T-cell (primary cell): ENCODE data around the gene PDZD7. TPM values are rescaled to one million over a fixed set of nuclear protein-coding genes. Genes with fewer than 3 reads are reported as not detected.

Source experiments
- ATAC-seq, 4 experiments: fragments of 200-7000 bp in 3 of 4; fragments of 150-1000 bp in 1 of 4; cut with Tn5 transposase; replicated peaks in 1 of 4; 1 replicate in 3 of 4; 2 replicates in 1 of 4; pipeline ENCODE4 v1.10.0; 2021; ENCODE audit warnings: moderate library complexity in 3 of 4, mild to moderate bottlenecking in 2 of 4, moderate number of reproducible peaks in 1 of 4
- CTCF ChIA-PET, 2 donors: fragments of 300-600 bp; sonication (Branson Sonifier 250); formaldehyde crosslinking; loops; one replicate each; lab custom pipeline; 2022; ENCODE audit warnings: antibody characterized with exemption in 2 of 2; lab: Charles Lee
- POLR2A ChIA-PET, 2 donors: fragments of 300-600 bp; sonication (Branson Sonifier 250); formaldehyde crosslinking; loops; one replicate each; lab custom pipeline; 2022; ENCODE audit warnings: antibody characterized with exemption in 2 of 2; lab: Charles Lee
- DNase-seq, 35 experiments: peaks; one replicate each; pipeline versions ENCODE4 v3.0.0 to v3.0.0-alpha.2; 2013 to 2023
- H3K27ac ChIP-seq: one replicate; pipeline ENCODE4 v1.5.1; 2013; ENCODE audit warnings: low read length
- H3K27me3 ChIP-seq, 2 experiments: replicated peaks in 1 of 2; 1 replicate in 1 of 2; 2 replicates in 1 of 2; pipeline versions ENCODE4 v1.6.1 to v1.7.0; 2013; ENCODE audit warnings: low read length in 1 of 2, mixed read lengths in 1 of 2; ENCODE audit not compliant: control insufficient read depth in 2 of 2, insufficient read depth in 2 of 2; ENCODE audit errors: extremely low read depth in 1 of 2
- H3K36me3 ChIP-seq, 2 donors: 1 replicate in 1 of 2; 2 replicates in 1 of 2; pipeline versions ENCODE4 v1.6.1 to v1.7.0; 2013; ENCODE audit warnings: low read length in 1 of 2; ENCODE audit not compliant: control insufficient read depth in 2 of 2, insufficient read depth in 1 of 2; ENCODE audit errors: extremely low read depth in 1 of 2
- H3K4me1 ChIP-seq, 2 experiments: 1 replicate in 1 of 2; 2 replicates in 1 of 2; pipeline versions ENCODE4 v1.6.1 to v1.7.0; 2013; ENCODE audit warnings: low read length in 2 of 2, mixed read lengths in 1 of 2; ENCODE audit not compliant: insufficient read depth in 2 of 2, control insufficient read depth in 1 of 2; ENCODE audit errors: extremely low read depth in 1 of 2
- H3K4me3 ChIP-seq, 2 donors: 1 replicate in 1 of 2; 2 replicates in 1 of 2; pipeline versions ENCODE4 v1.5.1 to v1.7.0; 2013; ENCODE audit warnings: mild to moderate bottlenecking in 2 of 2, low read length in 1 of 2, moderate library complexity in 1 of 2; ENCODE audit not compliant: control insufficient read depth in 1 of 2; ENCODE audit errors: extremely low read depth in 1 of 2
- H3K9me3 ChIP-seq: 2 replicates; pipeline ENCODE4 v1.7.0; 2013
- H3K27ac Mint-ChIP-seq, 2 donors: one replicate each; pipeline ENCODE4 v1.8.0; 2020 to 2021; ENCODE audit warnings: mild to moderate bottlenecking in 2 of 2, mixed read lengths in 2 of 2
- H3K27me3 Mint-ChIP-seq, 2 donors: one replicate each; pipeline ENCODE4 v1.8.0; 2021 to 2022; ENCODE audit warnings: mixed read lengths in 2 of 2
- H3K36me3 Mint-ChIP-seq: one replicate; pipeline ENCODE4 v1.8.0; 2021; ENCODE audit warnings: mixed read lengths
- H3K4me1 Mint-ChIP-seq, 3 donors: one replicate each; pipeline ENCODE4 v1.8.0; 2020 to 2022; ENCODE audit warnings: mixed read lengths in 3 of 3, mild to moderate bottlenecking in 1 of 3
- H3K4me3 Mint-ChIP-seq, 3 donors: one replicate each; pipeline ENCODE4 v1.8.0; 2020 to 2022; ENCODE audit warnings: mild to moderate bottlenecking in 3 of 3, mixed read lengths in 3 of 3, moderate library complexity in 3 of 3
- H3K9me3 Mint-ChIP-seq, 3 donors: one replicate each; pipeline ENCODE4 v1.8.0; 2020 to 2022; ENCODE audit warnings: mixed read lengths in 3 of 3
- WGBS: methylation state at CpG from one replicate; pipeline ENCODE4 v1.1.5; 2013; ENCODE audit warnings: missing lambda C conversion rate; ENCODE audit not compliant: insufficient coverage; 5-methylcytosine and 5-hydroxymethylcytosine counted together
- total RNA-seq, 35 experiments: library from RNA in 6 of 35; stranded (reverse) in 6 of 35; fragments of 120-200 nt in 1 of 35; gene quantifications; one replicate each; pipeline versions ENCODE4 v1.2.1 to v1.2.4 and lab custom pipeline; 2013 to 2026

Gene PDZD7
- total RNA-seq, result 1 to 10 TPM; 1.7 to 2.7 (median 2.3) TPM
- 1.6 TPM for total RNA-seq (2013)
- total RNA-seq (lab: John Stamatoyannopoulos, UW), result 0.08 to 3.1 (median 1.6) reads per million in 29 experiments

- Mint-ChIP-seq H3K27ac (peak within 1 kb of the TSS; percentile 94 to 96), H3K4me3 (peak within 1 kb of the TSS; percentile 84 to 92 (median 91)), H3K4me1 (peaks cover 17 to 26% (median 20%) of the 10 kb centered on the region in 3 donors), H3K27me3 (no peaks in the 10 kb centered on the region), H3K9me3 (no peaks in the 10 kb centered on the region), H3K36me3 (peaks cover 15% of the 10 kb centered on the region)
- peaks cover 0 to 19% of the 10 kb centered on the region in 2 donors for H3K36me3 ChIP-seq
- CTCF ChIA-PET, result interaction anchor here (0.5 to 2.5 kb wide), 18 partner anchors 10 to 812 kb away, joined by 3 to 25 read pairs (median 6); partner anchors contain the start of genes HIF1AN (in 1 of the 2), KAZALD1 (in 1 of the 2), MRPL43 (in 1 of the 2) and TWNK (in 1 of the 2)
- ATAC-seq, result peak; percentile 83 to 91 (median 88)
- H3K9me3 ChIP-seq, result no peaks in the 10 kb centered on the region
- DNase-seq, result peak; percentile 88 to 98 (median 96)
- POLR2A ChIA-PET, result interaction anchor here (0.6 to 1.5 kb wide), 5 partner anchors 11 to 411 kb away, joined by 3 to 9 read pairs (median 3); partner anchors contain the start of gene SLF2 (in 1 of the 2)
- peaks cover 0 to 11% of the 10 kb centered on the region in 2 experiments for H3K27me3 ChIP-seq
- peak within 1 kb of the TSS; percentile 93 for H3K27ac ChIP-seq
- WGBS, result 0% methylated on average over 28 of the region's 38 CpGs
- peak within 1 kb of the TSS; percentile 73 to 85 for H3K4me3 ChIP-seq
- H3K4me1 ChIP-seq, result peaks cover 7 to 27% of the 10 kb centered on the region in 2 experiments
These were observed at the start of gene PDZD7, which contains the start of gene SFXN3 for GRCh38 chr10:101031128-101031795. PDZD7 (minus strand) TSS chr10:101031129; CDS start chr10:101030219, 910 bp downstream. SFXN3 (plus strand) TSS chr10:101031234; CDS start chr10:101034695, 3,461 bp downstream.

- ChIA-PET POLR2A (no interaction called here), CTCF (interaction anchor here in 1 of 2 donors (0.5 kb wide), 1 partner anchor 22 kb away, joined by 3 read pairs; no protein-coding TSS in a partner anchor)
- H3K36me3 Mint-ChIP-seq, result no peaks in the 10 kb centered on the region
- H3K27ac Mint-ChIP-seq, result no peak overlapping the region
- Histone ChIP-seq H3K9me3 (no peaks in the 10 kb centered on the region), H3K4me3 (no peak overlapping the region), H3K36me3 (no peaks in the 10 kb centered on the region), H3K27me3 (peaks cover 13 to 51% of the 10 kb centered on the region in 2 experiments), H3K4me1 (no peaks in the 10 kb centered on the region), H3K27ac (no peak overlapping the region)
- DNase-seq (no peak), ATAC-seq (no peak)
- H3K27me3 Mint-ChIP-seq, result peaks cover 55 to 66% of the 10 kb centered on the region in 2 donors
- H3K4me3 Mint-ChIP-seq, result no peak overlapping the region
- 100% methylated on average over 1 of the region's 1 CpG for WGBS
- no peaks in the 10 kb centered on the region for H3K9me3 Mint-ChIP-seq
- no peaks in the 10 kb centered on the region for H3K4me1 Mint-ChIP-seq
These were observed 48.9 kb upstream of the PDZD7 start for GRCh38 chr10:101079874-101080273.

GRCh38 chr10:101076630-101077029 is 45.7 kb upstream of the PDZD7 start:
- peaks cover 19 to 70% of the 10 kb centered on the region in 2 experiments for H3K27me3 ChIP-seq
- POLR2A ChIA-PET, result interaction anchor here in 1 of 2 donors (0.7 kb wide), 1 partner anchor 70 kb away, joined by 5 read pairs; no protein-coding TSS in a partner anchor
- H3K36me3 ChIP-seq, result no peaks in the 10 kb centered on the region
- no peaks in the 10 kb centered on the region for H3K36me3 Mint-ChIP-seq
- no peaks in the 10 kb centered on the region for H3K9me3 ChIP-seq
- CTCF ChIA-PET, result no interaction called here
- H3K27ac Mint-ChIP-seq, result no peak overlapping the region
- H3K4me1 Mint-ChIP-seq, result peaks cover 0 to under 1% (median 0%) of the 10 kb centered on the region in 3 donors
- WGBS, result 100% methylated on average over 2 of the region's 5 CpGs
- H3K27me3 Mint-ChIP-seq, result peaks cover 55 to 73% of the 10 kb centered on the region in 2 donors
- H3K4me3 Mint-ChIP-seq, result no peak overlapping the region
- no peaks in the 10 kb centered on the region for H3K4me1 ChIP-seq
- H3K27ac ChIP-seq, result no peak overlapping the region
- no peak for DNase-seq
- no peaks in the 10 kb centered on the region for H3K9me3 Mint-ChIP-seq
- no peak for ATAC-seq
- no peak overlapping the region for H3K4me3 ChIP-seq

- Histone ChIP-seq H3K4me1 (no peaks in the 10 kb centered on the region), H3K36me3 (no peaks in the 10 kb centered on the region), H3K4me3 (no peak overlapping the region), H3K9me3 (no peaks in the 10 kb centered on the region), H3K27ac (no peak overlapping the region), H3K27me3 (peaks cover 20 to 65% of the 10 kb centered on the region in 2 experiments)
- Mint-ChIP-seq H3K4me1 (peaks cover 0 to 3% (median 0%) of the 10 kb centered on the region in 3 donors), H3K27ac (no peak overlapping the region), H3K36me3 (no peaks in the 10 kb centered on the region), H3K9me3 (no peaks in the 10 kb centered on the region), H3K4me3 (no peak overlapping the region), H3K27me3 (peaks cover 57 to 67% of the 10 kb centered on the region in 2 donors)
- ChIA-PET POLR2A (interaction anchor here in 1 of 2 donors (0.7 kb wide), 1 partner anchor 71 kb away, joined by 5 read pairs; no protein-coding TSS in a partner anchor), CTCF (no interaction called here)
- no peak for ATAC-seq
- no CpG with 5 or more reads among the region's 4 CpGs for WGBS
- DNase-seq, result no peak
These were observed 44.8 kb upstream of the PDZD7 start for GRCh38 chr10:101075775-101076174.

- no peak overlapping the region for H3K27ac Mint-ChIP-seq
- H3K27me3 Mint-ChIP-seq, result peaks cover 44 to 52% of the 10 kb centered on the region in 2 donors
- H3K4me1 Mint-ChIP-seq, result peaks cover 0 to 3% (median 0%) of the 10 kb centered on the region in 3 donors
- peaks cover 19 to 52% of the 10 kb centered on the region in 2 experiments for H3K27me3 ChIP-seq
- WGBS, result no CpG with 5 or more reads among the region's 13 CpGs
- no peaks in the 10 kb centered on the region for H3K4me1 ChIP-seq
- H3K36me3 Mint-ChIP-seq, result no peaks in the 10 kb centered on the region
- DNase-seq (no peak), ATAC-seq (no peak)
- H3K4me3 ChIP-seq, result no peak overlapping the region
- ChIA-PET POLR2A (no interaction called here), CTCF (no interaction called here)
- H3K27ac ChIP-seq, result no peak overlapping the region
- H3K4me3 Mint-ChIP-seq, result no peak overlapping the region
- no peaks in the 10 kb centered on the region for H3K9me3 Mint-ChIP-seq
- H3K36me3 ChIP-seq, result no peaks in the 10 kb centered on the region
- H3K9me3 ChIP-seq, result no peaks in the 10 kb centered on the region
These were observed 42.7 kb upstream of the PDZD7 start for GRCh38 chr10:101073631-101074030.

GRCh38 chr10:101072923-101073322 is 42.0 kb upstream of the PDZD7 start:
- Mint-ChIP-seq H3K27me3 (peaks cover 38 to 48% of the 10 kb centered on the region in 2 donors), H3K36me3 (no peaks in the 10 kb centered on the region), H3K4me3 (no peak overlapping the region), H3K4me1 (peaks cover 0 to 3% (median 0%) of the 10 kb centered on the region in 3 donors), H3K27ac (no peak overlapping the region), H3K9me3 (no peaks in the 10 kb centered on the region)
- WGBS, result 75% methylated on average over 4 of the region's 9 CpGs
- DNase-seq (no peak), ATAC-seq (no peak)
- Histone ChIP-seq H3K27ac (no peak overlapping the region), H3K36me3 (no peaks in the 10 kb centered on the region), H3K9me3 (no peaks in the 10 kb centered on the region), H3K27me3 (peaks cover 16 to 52% of the 10 kb centered on the region in 2 experiments), H3K4me3 (no peak overlapping the region), H3K4me1 (no peaks in the 10 kb centered on the region)
- POLR2A ChIA-PET, result no interaction called here
- CTCF ChIA-PET, result no interaction called here
